A549 (cell line): ENCODE results near the gene RAD51B. TPM values are rescaled to one million over a fixed set of nuclear protein-coding genes. Genes with fewer than 3 reads are reported as not detected.

Experiments used
- ATAC-seq, 2 experiments: fragments of 200-7000 bp in 1 of 2; fragments of >200 bp in 1 of 2; cut with Nextera tagmentation in 1 of 2; cut with Tn5 transposase in 1 of 2; 3 replicates each; pipeline versions ENCODE4 v1.8.0 to v1.9.1; 2018 to 2020; ENCODE audit warnings: mild to moderate bottlenecking in 1 of 2, moderate library complexity in 1 of 2
- CTCF ChIA-PET: fragments of 300-600 bp; sonication (Branson Sonifier 250); formaldehyde crosslinking; extraction: SDS; loops from one replicate; lab custom pipeline; 2021; ENCODE audit warnings: antibody characterized with exemption, inconsistent platforms; lab: Yijun Ruan, JAX
- POLR2A ChIA-PET: fragments of 350-600 bp; formaldehyde crosslinking; extraction: SDS; loops from one replicate; lab custom pipeline; 2021; ENCODE audit warnings: antibody characterized with exemption, inconsistent platforms; lab: Yijun Ruan, JAX
- DNase-seq, 2 experiments: peaks; one replicate each; pipeline versions ENCODE4 v3.0.0 to v3.0.0-alpha.2; 2011 to 2016; ENCODE audit warnings: low read depth in 1 of 2, low spot score in 1 of 2
- FAIRE-seq: peaks from 2 replicates; lab custom pipeline; 2011; peaks lifted over from hg19 to GRCh38; lab: Jason Lieb, UNC
- H3K27ac ChIP-seq, 2 experiments: fragments of >200 bp; sonication (Bioruptor Twin); formaldehyde crosslinking; 3 replicates each; pipeline ENCODE4 v1.5.1; 2016 to 2017
- H3K4me1 ChIP-seq: fragments of >200 bp; sonication (Bioruptor Twin); formaldehyde crosslinking; 3 replicates; pipeline ENCODE4 v1.6.1; 2016
- H3K4me2 ChIP-seq: fragments of >200 bp; sonication (Bioruptor Twin); formaldehyde crosslinking; 3 replicates; pipeline ENCODE4 v1.6.1; 2016
- H3K4me3 ChIP-seq: fragments of >200 bp; sonication (Bioruptor Twin); formaldehyde crosslinking; 3 replicates; pipeline ENCODE4 v1.5.1; 2016
- H3K9me3 ChIP-seq: fragments of >200 bp; sonication (Bioruptor Twin); formaldehyde crosslinking; 3 replicates; pipeline ENCODE4 v1.6.1; 2016
- CEBPB ChIP-seq, 2 experiments: fragments of >200 bp in 1 of 2; sonication (Bioruptor Twin) in 1 of 2; formaldehyde crosslinking in 1 of 2; IDR thresholded peaks; 2 replicates each; pipeline ENCODE4 v1.6.1; 2012 to 2016
- CHD2 ChIP-seq: fragments of 150-350 bp; IDR thresholded peaks from 2 replicates; pipeline ENCODE4 v1.6.1; 2014; ENCODE audit warnings: low read length; ENCODE audit not compliant: partially characterized antibody
- CHD4 ChIP-seq: fragments of 200-600 bp; sonication (generic); IDR thresholded peaks from 2 replicates; pipeline ENCODE4 v1.6.1; 2016; ENCODE audit warnings: antibody characterized with exemption, mild to moderate bottlenecking, borderline replicate concordance
- CTCF ChIP-seq: fragments of >200 bp; sonication (Bioruptor Twin); formaldehyde crosslinking; IDR thresholded peaks from 3 replicates; pipeline ENCODE4 v1.5.1; 2016
- E2F6 ChIP-seq: IDR thresholded peaks from 2 replicates; pipeline ENCODE4 v1.6.1; 2012; ENCODE audit warnings: low read depth, borderline replicate concordance
- EHMT2 ChIP-seq: fragments of 200-600 bp; sonication (generic); IDR thresholded peaks from 2 replicates; pipeline ENCODE4 v1.6.1; 2016; ENCODE audit warnings: antibody characterized with exemption, low read depth, mild to moderate bottlenecking, moderate library complexity
- FOSL2 ChIP-seq, 2 experiments: fragments of 450-650 bp in 1 of 2; fragments of >200 bp in 1 of 2; sonication (Bioruptor Twin) in 1 of 2; formaldehyde crosslinking; IDR thresholded peaks; 2 replicates each; pipeline versions ENCODE4 v1.5.0 to v1.6.1; 2016 to 2020; ENCODE audit warnings: mild to moderate bottlenecking in 1 of 2, moderate library complexity in 1 of 2
- GATA3 ChIP-seq: IDR thresholded peaks from 2 replicates; pipeline ENCODE4 v1.6.1; 2012; ENCODE audit warnings: borderline replicate concordance
- HEYL ChIP-seq: fragments of 250-450 bp; sonication (Bioruptor Pico); IDR thresholded peaks from 2 replicates; pipeline ENCODE4 v1.8.0; 2021; ENCODE audit warnings: mild to moderate bottlenecking, moderate library complexity
- KDM1A ChIP-seq: fragments of 200-600 bp; sonication (generic); IDR thresholded peaks from 2 replicates; pipeline ENCODE4 v1.6.1; 2016; ENCODE audit warnings: low read depth, mild to moderate bottlenecking
- KDM5A ChIP-seq: fragments of 200-600 bp; sonication (generic); IDR thresholded peaks from 2 replicates; pipeline ENCODE4 v1.6.1; 2016; ENCODE audit warnings: antibody characterized with exemption, mild to moderate bottlenecking
- NPAS2 ChIP-seq: fragments of 250-450 bp; sonication (Bioruptor Pico); IDR thresholded peaks from 2 replicates; pipeline ENCODE4 v1.8.0; 2022; ENCODE audit warnings: mild to moderate bottlenecking, moderate library complexity, borderline replicate concordance
- NR3C1 ChIP-seq: fragments of >200 bp; sonication (Bioruptor Twin); formaldehyde crosslinking; IDR thresholded peaks from 3 replicates; pipeline ENCODE4 v1.6.1; 2017
- PHF8 ChIP-seq: fragments of 200-600 bp; sonication (generic); IDR thresholded peaks from 2 replicates; pipeline ENCODE4 v1.6.1; 2016; ENCODE audit warnings: low read depth, mild to moderate bottlenecking, antibody characterized with exemption, moderate library complexity, borderline replicate concordance
- POLR2AphosphoS2 ChIP-seq: conservative IDR thresholded peaks from 2 replicates; pipeline ENCODE4 v1.6.1; 2012; ENCODE audit warnings: low read length, improper control_type of control experiment, inconsistent platforms
- RFX5 ChIP-seq: fragments of 450-650 bp; IDR thresholded peaks from 2 replicates; pipeline ENCODE4 v1.7.1; 2014; ENCODE audit warnings: antibody characterized with exemption, mild to moderate bottlenecking, moderate library complexity
- SMC3 ChIP-seq: fragments of >200 bp; sonication (Bioruptor Twin); formaldehyde crosslinking; IDR thresholded peaks from 3 replicates; pipeline ENCODE4 v1.6.1; 2018; ENCODE audit warnings: inconsistent platforms
- ZSCAN20 ChIP-seq: fragments of 250-450 bp; sonication (Bioruptor Pico); IDR thresholded peaks from 2 replicates; pipeline ENCODE4 v1.8.0; 2022; ENCODE audit warnings: mild to moderate bottlenecking, moderate library complexity
- WGBS: methylation state at CpG from one replicate; pipeline ENCODE4 v1.1.6; 2017; ENCODE audit errors: missing lambda C conversion rate; 5-methylcytosine and 5-hydroxymethylcytosine counted together
- polyA plus RNA-seq, 4 experiments: library from polyadenylated mRNA; depleted of rRNA in 3 of 4; stranded (reverse); fragments of >200 nt; fragmentation: RNase III in 1 of 4; extraction: RNeasy Plus Mini Kit Qiagen cat#74134 plus additional on column Dnase treatment in 1 of 4; gene quantifications; 2 replicates in 3 of 4; 3 replicates in 1 of 4; pipeline ENCODE4 v1.2.3, GENCODE V29; 2011 to 2017
- TF ChIP-seq, protein P1 (sequence below): fragments of 450-650 bp; IDR thresholded peaks from 2 replicates; pipeline ENCODE4 v1.6.1; 2014; ENCODE audit warnings: antibody characterized with exemption

The RAD51B gene
- polyA plus RNA-seq, 2 of the 4 experiments (the other 2 are of a cell fraction): 7.2 to 10.8 TPM

- no peak for ATAC-seq
- no peak for DNase-seq
- WGBS: 77% methylated on average over 2 of the region's 2 CpGs
- TF ChIP-seq KDM1A (no peak), CHD2 (no peak), CTCF (no peak), GATA3 (no peak), SMC3 (no peak), PHF8 (no peak), KDM5A (no peak), RFX5 (no peak), NR3C1 (no peak), POLR2AphosphoS2 (no peak), FOSL2 (IDR thresholded peaks at IDR 0.05) (no peak), FOSL2 (CRISPR knock-in tag; IDR thresholded peaks at IDR 0.05) (no peak), HEYL (CRISPR knock-in tag) (no peak), CHD4 (no peak)
- TF ChIP-seq, protein P1, sequence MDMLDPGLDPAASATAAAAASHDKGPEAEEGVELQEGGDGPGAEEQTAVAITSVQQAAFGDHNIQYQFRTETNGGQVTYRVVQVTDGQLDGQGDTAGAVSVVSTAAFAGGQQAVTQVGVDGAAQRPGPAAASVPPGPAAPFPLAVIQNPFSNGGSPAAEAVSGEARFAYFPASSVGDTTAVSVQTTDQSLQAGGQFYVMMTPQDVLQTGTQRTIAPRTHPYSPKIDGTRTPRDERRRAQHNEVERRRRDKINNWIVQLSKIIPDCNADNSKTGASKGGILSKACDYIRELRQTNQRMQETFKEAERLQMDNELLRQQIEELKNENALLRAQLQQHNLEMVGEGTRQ: no peak
- Histone ChIP-seq H3K4me3 (no peak overlapping the region), H3K4me2 (no peak overlapping the region), H3K27ac (no peak overlapping the region), H3K4me1 (peaks cover 9% of the 10 kb centered on the region; the same call in 2 of the 3 replicates), H3K9me3 (peaks cover 10% of the 10 kb centered on the region)
- ChIA-PET CTCF (interaction anchor here (0.9 to 1.4 kb wide), 4 partner anchors 8 to 891 kb away, joined by 3 to 5 read pairs (median 3); no protein-coding TSS in a partner anchor), POLR2A (no interaction called here)
- no peak for FAIRE-seq
Observed at GRCh38 chr14:67952381-67952780, 132.8 kb downstream of the RAD51B start.

DNA sequence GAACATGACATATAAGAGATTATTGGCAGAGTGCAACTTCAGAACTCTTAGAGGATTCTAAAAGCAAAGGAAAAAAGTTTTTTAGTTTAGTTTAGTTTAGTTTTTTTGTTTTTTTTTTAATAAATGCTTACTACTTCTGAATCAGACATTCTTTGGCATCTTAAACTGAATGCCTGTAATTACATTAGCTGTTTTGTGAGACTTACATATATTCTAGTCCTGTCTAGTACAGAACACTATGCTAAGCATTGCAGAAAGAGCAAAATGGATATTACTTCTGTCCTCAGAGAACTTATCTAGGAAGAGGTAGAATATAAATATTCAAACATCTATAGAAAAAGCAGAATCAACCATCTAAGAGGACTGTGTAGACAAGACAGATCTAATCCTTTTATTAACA lies 133.2 kb downstream of the RAD51B start:
- POLR2A ChIA-PET: no interaction called here
- DNase-seq: no peak
- CTCF ChIA-PET: interaction anchor here (0.9 to 1.4 kb wide), 4 partner anchors 9 to 891 kb away, joined by 3 to 5 read pairs (median 3); no protein-coding TSS in a partner anchor
- Histone ChIP-seq H3K9me3 (peaks cover 10% of the 10 kb centered on the region), H3K4me1 (peaks cover 9% of the 10 kb centered on the region; the same call in 2 of the 3 replicates), H3K27ac (no peak overlapping the region), H3K4me2 (no peak overlapping the region), H3K4me3 (no peak overlapping the region)
- ATAC-seq: no peak
- TF ChIP-seq NPAS2 (CRISPR knock-in tag): no peak
- TF ChIP-seq ZSCAN20 (CRISPR knock-in tag): no peak
- no peak for TF ChIP-seq EHMT2
- no peak for TF ChIP-seq CTCF
- no peak for TF ChIP-seq CEBPB (IDR thresholded peaks at IDR 0.05)
- no peak for TF ChIP-seq POLR2AphosphoS2
- TF ChIP-seq E2F6: no peak
- no peak for FAIRE-seq
